CD14-positive monocyte (primary cell): Measurements from ENCODE around the gene PRSS27. TPM values are rescaled to one million over a fixed set of nuclear protein-coding genes. Genes with fewer than 3 reads are reported as not detected.
A peak's percentile ranks its signal among the peaks of the same experiment; 100 is the strongest.

Source experiments
- DNase-seq, 3 donors: peaks; one replicate each; pipeline ENCODE4 v3.0.0-alpha.2; 2011 to 2022
- H2AFZ ChIP-seq: 2 replicates; pipeline ENCODE4 v1.6.0; 2012; ENCODE audit warnings: mild to moderate bottlenecking, low read depth, low read length, inconsistent platforms; ENCODE audit not compliant: insufficient read depth, poor library complexity, severe bottlenecking
- H3K27ac ChIP-seq, 2 donors: 1 replicate in 1 of 2; 2 replicates in 1 of 2; pipeline ENCODE4 v1.5.1; 2012 to 2013; ENCODE audit warnings: low read length in 2 of 2, control low read depth in 1 of 2, inconsistent platforms in 1 of 2, low read depth in 1 of 2, mild to moderate bottlenecking in 1 of 2
- H3K27me3 ChIP-seq, 2 donors: one replicate each; pipeline versions ENCODE4 v1.6.0 to v1.6.1; 2011 to 2013; ENCODE audit warnings: low read length in 2 of 2; ENCODE audit not compliant: control insufficient read depth in 2 of 2, insufficient read depth in 2 of 2
- H3K36me3 ChIP-seq, 2 donors: replicated peaks in 1 of 2; 1 replicate in 1 of 2; 2 replicates in 1 of 2; pipeline versions ENCODE4 v1.5.1 to v1.6.1; 2012 to 2013; ENCODE audit warnings: low read length in 2 of 2, control low read depth in 1 of 2, inconsistent platforms in 1 of 2, mild to moderate bottlenecking in 1 of 2; ENCODE audit not compliant: insufficient read depth in 2 of 2, control insufficient read depth in 1 of 2
- H3K4me1 ChIP-seq, 2 donors: 1 replicate in 1 of 2; 2 replicates in 1 of 2; pipeline versions ENCODE4 v1.5.1 to v1.6.1; 2012 to 2013; ENCODE audit warnings: low read length in 2 of 2, control low read depth in 1 of 2, inconsistent platforms in 1 of 2, mild to moderate bottlenecking in 1 of 2, moderate library complexity in 1 of 2; ENCODE audit not compliant: insufficient read depth in 2 of 2, control insufficient read depth in 1 of 2
- H3K4me2 ChIP-seq: replicated peaks from 2 replicates; pipeline ENCODE3; 2012; ENCODE audit warnings: low read length, moderate library complexity, mild to moderate bottlenecking; ENCODE audit not compliant: poor library complexity, severe bottlenecking; ENCODE audit errors: extremely low read depth
- H3K4me3 ChIP-seq, 3 experiments: fragments of 200-600 bp in 1 of 3; sonication (generic) in 1 of 3; replicated peaks in 1 of 3; 1 replicate in 2 of 3; 2 replicates in 1 of 3; pipeline ENCODE4 v1.5.1; 2011 to 2013; ENCODE audit warnings: low read length in 3 of 3, mild to moderate bottlenecking in 3 of 3, control low read depth in 2 of 3, low read depth in 2 of 3, inconsistent platforms in 1 of 3, moderate library complexity in 1 of 3
- H3K79me2 ChIP-seq: 2 replicates; pipeline ENCODE4 v1.6.0; 2012; ENCODE audit warnings: mild to moderate bottlenecking, control low read depth, inconsistent platforms, low read length, moderate library complexity; ENCODE audit not compliant: insufficient read depth
- H3K9ac ChIP-seq: 2 replicates; pipeline ENCODE4 v1.6.0; 2017; ENCODE audit warnings: low read length, mild to moderate bottlenecking; ENCODE audit not compliant: insufficient read depth, poor library complexity, severe bottlenecking
- H3K9me3 ChIP-seq, 2 donors: replicated peaks in 1 of 2; 1 replicate in 1 of 2; 2 replicates in 1 of 2; pipeline versions ENCODE4 v1.5.1 to v1.6.1; 2012 to 2013; ENCODE audit warnings: low read length in 2 of 2, control low read depth in 1 of 2; ENCODE audit not compliant: control insufficient read depth in 1 of 2, insufficient read depth in 1 of 2
- H4K20me1 ChIP-seq: 2 replicates; pipeline ENCODE4 v1.6.0; 2012; ENCODE audit warnings: mild to moderate bottlenecking, low read length, control low read depth, moderate library complexity; ENCODE audit not compliant: insufficient read depth
- H3K27ac Mint-ChIP-seq, 7 donors: one replicate each; pipeline ENCODE4 v1.8.0; 2020; ENCODE audit warnings: mild to moderate bottlenecking in 7 of 7, mixed read lengths in 7 of 7, moderate library complexity in 6 of 7, inconsistent platforms in 2 of 7
- H3K27me3 Mint-ChIP-seq, 3 donors: one replicate each; pipeline ENCODE4 v1.8.0; 2021 to 2022; ENCODE audit warnings: low read depth in 3 of 3, mild to moderate bottlenecking in 3 of 3, mixed read lengths in 3 of 3, moderate library complexity in 3 of 3, inconsistent platforms in 1 of 3
- H3K36me3 Mint-ChIP-seq, 2 donors: one replicate each; pipeline ENCODE4 v1.8.0; 2020; ENCODE audit warnings: mixed read lengths in 2 of 2, inconsistent platforms in 1 of 2, mild to moderate bottlenecking in 1 of 2
- H3K4me1 Mint-ChIP-seq: one replicate; pipeline ENCODE4 v1.8.0; 2020; ENCODE audit warnings: mild to moderate bottlenecking, mixed read lengths
- H3K4me3 Mint-ChIP-seq, 2 donors: one replicate each; pipeline ENCODE4 v1.8.0; 2020; ENCODE audit warnings: mild to moderate bottlenecking in 2 of 2, mixed read lengths in 2 of 2, moderate library complexity in 1 of 2
- H3K9me3 Mint-ChIP-seq, 7 donors: one replicate each; pipeline ENCODE4 v1.8.0; 2020 to 2022; ENCODE audit warnings: mixed read lengths in 7 of 7, mild to moderate bottlenecking in 6 of 7, moderate library complexity in 6 of 7, inconsistent platforms in 2 of 7
- CTCF ChIP-seq: fragments of 200-600 bp; IDR thresholded peaks from one replicate; pipeline ENCODE4 v1.8.0; 2022; ENCODE audit warnings: antibody characterized with exemption, mild to moderate bottlenecking
- WGBS: methylation state at CpG from one replicate; pipeline ENCODE4 v1.1.5; 2013; ENCODE audit warnings: missing lambda C conversion rate; ENCODE audit not compliant: insufficient coverage; 5-methylcytosine and 5-hydroxymethylcytosine counted together
- intact Hi-C, 2 donors: fragments of 100-400 bp; cut with micrococcal nuclease; formaldehyde crosslinking; loops; one replicate each; pipeline versions ENCODE4 v1.15.0 to v1.15.1; 2023
- polyA plus RNA-seq, 3 donors: library from polyadenylated mRNA; depleted of rRNA in 1 of 3; unstranded in 2 of 3; stranded (reverse) in 1 of 3; fragments of 300-500 nt in 2 of 3; fragments of >200 nt in 1 of 3; fragmentation: Illumina TruSeq in 2 of 3; gene quantifications; 1 replicate in 2 of 3; 2 replicates in 1 of 3; pipeline ENCODE4 v1.2.3, GENCODE V29; 2012 to 2021

The PRSS27 gene
- polyA plus RNA-seq, 3 donors = 1.1 TPM; not detected in 2

- H3K27ac Mint-ChIP-seq = peak overlapping the region; percentile 88 to 97 (median 95)
- Histone ChIP-seq H3K4me1 (peaks cover 32 to 34% of the 10 kb centered on the region in 2 donors), H3K4me3 (peak overlapping the region; percentile 68 to 82 (median 81)), H3K27me3 (no peaks in the 10 kb centered on the region), H3K79me2 (peaks cover 10% of the 10 kb centered on the region), H3K4me2 (peak overlapping the region; percentile 62), H4K20me1 (peaks cover 8% of the 10 kb centered on the region), H3K9ac (peak overlapping the region; percentile 73), H3K9me3 (no peaks in the 10 kb centered on the region), H2AFZ (peak overlapping the region; percentile 71), H3K27ac (peak overlapping the region; percentile 86), H3K36me3 (peaks cover 7 to 8% of the 10 kb centered on the region in 2 donors)
- H3K9me3 Mint-ChIP-seq = peaks cover 0 to 1% (median 0%) of the 10 kb centered on the region in 7 donors
- no peak for TF ChIP-seq CTCF
- peaks cover 46% of the 10 kb centered on the region for H3K4me1 Mint-ChIP-seq
- H3K4me3 Mint-ChIP-seq = peak overlapping the region; percentile 79 to 80
- peaks cover 0 to 2% (median 0%) of the 10 kb centered on the region in 3 donors for H3K27me3 Mint-ChIP-seq
- H3K36me3 Mint-ChIP-seq = peaks cover 20 to 25% of the 10 kb centered on the region in 2 donors
- intact Hi-C loops = loop anchor here in 1 of 2 donors (5.0 kb wide), 1 partner anchor 49 kb away; the partner anchor contains the start of gene PRSS27
- WGBS = under 1% methylated on average over 86 of the region's 107 CpGs
- peak; percentile 92 to 96 (median 94) for DNase-seq
Observed at GRCh38 chr16:2673066-2673999, 46.7 kb downstream of the PRSS27 start.

GRCh38 chr16:2671741-2672140 lies 48.3 kb downstream of the PRSS27 start:
- Histone ChIP-seq H4K20me1 (peaks cover 8% of the 10 kb centered on the region), H3K4me3 (no peak overlapping the region), H2AFZ (no peak overlapping the region), H3K79me2 (peaks cover 10% of the 10 kb centered on the region), H3K9ac (no peak overlapping the region), H3K4me1 (peaks cover 32 to 34% of the 10 kb centered on the region in 2 donors), H3K4me2 (peak overlapping the region; percentile 57), H3K27ac (no peak overlapping the region), H3K9me3 (no peaks in the 10 kb centered on the region), H3K36me3 (peaks cover 12 to 23% of the 10 kb centered on the region in 2 donors), H3K27me3 (no peaks in the 10 kb centered on the region)
- Mint-ChIP-seq H3K4me1 (peaks cover 46% of the 10 kb centered on the region), H3K36me3 (peaks cover 36 to 40% of the 10 kb centered on the region in 2 donors), H3K27me3 (peaks cover 0 to 2% (median 0%) of the 10 kb centered on the region in 3 donors), H3K4me3 (peak overlapping the region in 1 of 2 donors; percentile 60), H3K27ac (peak overlapping the region in 2 of 7 donors; percentile 16 to 68), H3K9me3 (peaks cover 0 to 1% (median 0%) of the 10 kb centered on the region in 7 donors)
- intact Hi-C loops = loop anchor here in 1 of 2 donors (5.0 kb wide), 1 partner anchor 51 kb away; the partner anchor contains the start of gene PRSS27
- DNase-seq = no peak
- no peak for TF ChIP-seq CTCF
- WGBS = 90% methylated on average over 13 of the region's 13 CpGs
